Loucy (cell line): ENCODE measurements around the gene REST.

Experiments
- CTCF ChIP-seq: fragments of 200-600 bp; sonication (generic); conservative IDR thresholded peaks from 2 replicates; pipeline ENCODE4 v1.5.1; 2014; ENCODE audit warnings: mild to moderate bottlenecking, antibody characterized with exemption, low read length
- EZH2phosphoT487 ChIP-seq: fragments of 200-600 bp; IDR thresholded peaks from 2 replicates; pipeline ENCODE4 v1.6.1; 2018; ENCODE audit warnings: antibody characterized with exemption, mild to moderate bottlenecking, moderate library complexity, borderline replicate concordance

GRCh38 chr4:56999751-57000150 lies 92.1 kb downstream of the REST start:
- TF ChIP-seq CTCF (no peak), EZH2phosphoT487 (no peak)
